SIG-M5 (cell line): Measurements from ENCODE around the gene OTUD6A.

Source experiments
- DNase-seq: peaks from one replicate; lab custom pipeline; 2025; lab: John Stamatoyannopoulos, UW

The OTUD6A gene

GRCh38 chrX:70062076-70062475 is at the start of gene OTUD6A:
OTUD6A (plus strand) TSS chrX:70062457; CDS start chrX:70062525, 68 bp downstream.
- no peak for DNase-seq

GRCh38 chrX:70012756-70013155 is 49.5 kb upstream of the OTUD6A start:
- no peak for DNase-seq

- no peak for DNase-seq
These were observed 48.5 kb upstream of the OTUD6A start for GRCh38 chrX:70013466-70014381.

GRCh38 chrX:70016513-70016912 is 45.7 kb upstream of the OTUD6A start:
- DNase-seq = no peak

GRCh38 chrX:70022616-70023015 is 39.6 kb upstream of the OTUD6A start:
- DNase-seq = no peak

- no peak for DNase-seq
These were observed 36.8 kb upstream of the OTUD6A start for GRCh38 chrX:70025464-70025863.

GRCh38 chrX:70026112-70026850 is 36.0 kb upstream of the OTUD6A start:
- no peak for DNase-seq

- no peak for DNase-seq
These were observed 35.4 kb upstream of the OTUD6A start for GRCh38 chrX:70026851-70027200.

- DNase-seq = no peak
These were observed 32.4 kb upstream of the OTUD6A start for GRCh38 chrX:70029863-70030262.

GRCh38 chrX:70030301-70030767 is 31.9 kb upstream of the OTUD6A start:
- DNase-seq = no peak

- DNase-seq = no peak
These were observed 29.5 kb upstream of the OTUD6A start for GRCh38 chrX:70032792-70033191.

GRCh38 chrX:70033348-70034051 is 28.8 kb upstream of the OTUD6A start:
- DNase-seq = no peak

- no peak for DNase-seq
These were observed 27.6 kb upstream of the OTUD6A start for GRCh38 chrX:70034646-70035045.

- DNase-seq = no peak
These were observed 23.7 kb upstream of the OTUD6A start for GRCh38 chrX:70038515-70038914.

GRCh38 chrX:70038951-70039350 is 23.3 kb upstream of the OTUD6A start:
- DNase-seq = no peak

GRCh38 chrX:70039758-70040157 is 22.5 kb upstream of the OTUD6A start:
- no peak for DNase-seq

- no peak for DNase-seq
These were observed 20.3 kb upstream of the OTUD6A start for GRCh38 chrX:70041993-70042392.

GRCh38 chrX:70042399-70043371 is 19.6 kb upstream of the OTUD6A start:
- no peak for DNase-seq

- DNase-seq = no peak
These were observed 18.6 kb upstream of the OTUD6A start for GRCh38 chrX:70043685-70044084.

GRCh38 chrX:70044541-70045245 is 17.6 kb upstream of the OTUD6A start:
- no peak for DNase-seq

- DNase-seq = no peak
These were observed 15.3 kb upstream of the OTUD6A start for GRCh38 chrX:70046978-70047377.
